ENCODE data around the gene ZNF639.

Gene ZNF639

DNA sequence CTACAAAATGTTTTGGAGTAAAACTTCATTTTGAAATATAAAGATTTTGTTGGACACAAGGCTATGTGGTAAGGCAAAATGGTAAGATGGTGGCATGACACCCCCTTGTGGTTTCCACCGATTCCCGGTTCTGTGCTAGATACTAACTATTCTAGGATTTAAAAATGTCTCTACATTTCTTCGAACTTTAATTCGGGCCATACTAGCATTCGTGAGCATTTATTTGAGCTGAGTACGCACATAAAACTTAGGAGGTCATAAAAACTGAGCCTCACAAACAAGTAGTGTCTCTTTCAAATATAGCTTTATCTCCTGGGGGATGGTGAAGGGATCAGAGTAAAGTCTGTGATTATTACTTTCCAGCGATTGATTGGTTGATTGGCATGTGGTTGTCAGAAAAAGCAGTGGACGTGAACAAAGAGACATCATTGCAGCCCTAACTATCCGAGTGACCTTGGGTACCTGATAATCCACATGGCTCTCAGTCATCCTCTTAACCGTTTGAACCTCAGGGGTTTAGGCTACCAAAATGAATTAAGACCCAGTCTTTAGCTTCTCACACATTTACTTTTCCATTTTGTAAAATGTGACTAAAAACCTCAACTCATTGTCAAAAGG is 1.1 kb upstream of the ZNF639 start:
- DNase-seq = no peak

DNA sequence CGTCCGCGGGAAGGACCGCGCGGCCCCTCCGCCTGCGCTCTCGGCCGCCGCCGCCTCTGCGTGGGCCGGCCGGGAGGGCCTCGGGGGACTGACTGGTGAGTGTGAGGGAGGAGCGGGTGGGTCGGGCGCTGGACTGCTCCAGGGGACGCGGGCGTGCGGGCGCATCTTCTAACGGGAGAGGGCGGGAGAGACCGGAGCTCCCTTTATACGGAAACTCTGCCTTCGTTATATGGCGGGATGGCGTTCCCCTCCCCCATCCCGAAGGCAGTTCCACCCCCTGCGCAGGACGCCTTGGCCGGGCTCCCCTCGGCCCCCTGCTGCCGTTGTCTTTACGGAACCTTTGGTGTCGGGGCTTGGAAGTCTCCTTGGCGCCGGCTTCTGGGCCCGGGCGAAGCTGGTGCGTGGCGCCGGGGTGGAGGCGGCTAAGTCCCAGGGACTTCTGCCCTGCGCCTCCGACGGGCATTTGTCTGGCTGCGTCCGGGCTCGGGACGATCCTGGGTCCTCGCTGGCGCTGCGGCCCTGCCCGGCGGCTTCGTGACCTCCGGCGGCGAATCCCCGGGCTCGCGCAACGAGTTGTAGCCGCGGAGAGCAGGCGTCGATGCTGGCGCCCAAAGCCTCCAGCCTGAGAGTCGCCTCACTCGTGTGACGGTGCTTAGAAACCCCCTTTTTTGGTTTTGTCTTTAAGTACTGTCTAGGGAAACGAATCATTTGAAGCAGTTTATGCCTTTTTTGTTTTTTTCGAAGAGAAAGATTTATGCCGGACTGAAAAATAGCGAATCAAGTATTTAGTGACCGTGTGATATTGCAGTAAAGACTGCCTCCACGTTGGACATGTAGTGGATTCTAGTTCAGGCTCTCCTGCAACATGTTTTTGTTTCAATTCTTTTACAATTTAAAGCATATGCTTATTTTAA is 623 bp downstream of the ZNF639 start:
- DNase-seq = peak; percentile 49

DNA sequence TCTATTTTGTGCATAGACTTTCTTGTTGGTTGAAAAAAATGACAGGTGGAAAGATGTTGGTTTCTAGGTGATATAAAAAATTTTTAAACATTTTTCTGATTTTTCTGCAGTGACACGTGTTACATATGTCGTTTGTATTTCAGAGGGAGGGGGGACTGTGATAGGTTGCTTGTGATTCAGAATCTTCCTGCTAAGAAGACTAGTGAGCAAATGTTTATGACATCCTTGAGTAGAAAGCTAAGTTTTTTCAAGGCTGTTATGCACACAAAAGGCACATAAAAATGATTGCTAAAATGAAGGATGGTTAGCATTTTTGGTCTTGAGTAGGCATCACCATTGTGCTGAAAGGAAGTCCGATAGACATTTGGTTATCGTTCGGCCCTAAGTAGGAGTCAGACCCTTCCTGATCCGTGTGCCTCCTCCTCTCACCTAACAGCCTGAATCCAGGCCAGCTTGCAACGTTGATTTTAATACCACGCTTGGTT is 1.5 kb downstream of the ZNF639 start:
- DNase-seq = no peak

DNA sequence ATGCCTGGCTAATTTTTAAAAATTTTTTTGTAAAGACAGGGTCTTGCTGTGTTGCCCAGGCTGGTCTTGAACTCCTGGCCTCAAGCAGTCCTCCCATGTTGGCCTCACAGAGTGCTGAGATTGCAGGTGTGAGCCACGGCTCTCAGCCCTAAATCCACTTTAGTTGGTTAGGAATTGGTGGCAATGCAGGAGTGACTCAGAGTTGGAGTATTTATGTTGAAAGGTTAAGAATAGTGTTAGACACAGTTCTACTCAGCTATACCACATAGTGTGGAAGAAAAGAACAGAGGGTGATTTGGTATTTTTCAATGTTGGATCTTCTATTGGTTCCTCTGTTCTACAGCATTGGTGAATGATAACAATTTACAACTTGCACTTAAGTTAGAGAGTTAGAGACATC is 7.6 kb downstream of the ZNF639 start:
- no peak for DNase-seq

DNA sequence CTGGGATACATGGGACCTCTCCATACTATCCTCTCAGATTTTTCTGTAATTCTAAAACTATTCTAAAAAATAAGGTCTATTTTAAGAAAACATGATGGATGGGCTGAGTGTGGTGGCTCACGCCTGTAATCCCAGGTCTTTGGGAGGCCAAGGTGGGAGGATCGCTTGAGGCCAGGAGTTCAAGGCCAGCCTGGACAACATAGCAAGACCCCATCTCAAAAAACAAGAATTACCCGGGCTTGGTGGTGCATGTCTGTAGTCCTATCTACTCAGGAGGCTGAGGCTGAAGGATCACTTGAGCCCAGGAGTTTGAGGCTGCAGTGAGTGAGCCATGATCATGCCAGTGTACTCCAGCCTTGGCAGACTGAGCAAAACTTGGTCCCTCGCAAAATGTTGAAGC is 9.4 kb downstream of the ZNF639 start:
- no peak for DNase-seq

DNA sequence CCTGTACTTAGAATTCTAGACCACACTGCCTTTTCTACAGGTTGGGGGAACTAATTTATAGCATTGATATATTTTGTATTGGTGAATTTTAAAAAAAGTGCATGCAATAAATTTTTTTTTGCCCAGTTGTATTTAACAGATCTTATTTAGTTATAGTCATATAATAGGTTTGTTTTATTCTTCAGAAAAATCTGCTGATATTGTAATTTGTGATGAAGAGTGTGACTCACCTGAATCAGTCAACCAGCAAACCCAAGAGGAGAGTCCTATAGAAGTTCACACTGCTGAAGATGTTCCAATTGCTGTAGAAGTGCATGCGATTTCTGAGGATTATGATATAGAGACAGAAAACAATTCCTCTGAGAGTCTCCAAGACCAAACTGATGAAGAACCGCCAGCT is 10.3 kb downstream of the ZNF639 start:
- DNase-seq = no peak

DNA sequence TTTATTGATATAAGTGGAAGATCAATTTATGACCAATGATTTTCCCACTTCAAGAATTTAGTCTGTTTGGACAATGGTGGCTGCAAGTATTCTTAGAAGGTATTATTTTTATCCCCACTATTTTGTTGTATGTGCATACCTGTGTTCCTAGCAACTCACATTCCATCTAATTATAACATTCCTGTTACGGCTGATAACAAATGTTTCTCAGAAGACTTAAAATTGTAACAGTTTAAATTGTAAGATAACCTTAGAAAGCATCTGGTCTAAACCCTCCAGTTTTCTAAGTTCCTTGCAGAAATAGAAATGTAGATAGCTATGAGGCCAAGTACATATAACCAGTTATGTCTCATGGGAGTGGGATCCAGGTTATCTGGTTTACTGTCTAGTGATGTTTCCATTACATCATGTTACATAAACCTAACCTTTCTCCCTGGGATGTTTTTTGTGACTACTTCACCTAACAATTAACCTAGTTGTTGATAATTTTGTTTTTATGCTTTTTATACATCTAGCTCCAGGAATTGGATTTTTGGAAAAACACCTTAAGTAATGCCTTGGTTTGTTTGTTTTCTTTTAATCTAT is 13.6 kb downstream of the ZNF639 start:
- no peak for DNase-seq

DNA sequence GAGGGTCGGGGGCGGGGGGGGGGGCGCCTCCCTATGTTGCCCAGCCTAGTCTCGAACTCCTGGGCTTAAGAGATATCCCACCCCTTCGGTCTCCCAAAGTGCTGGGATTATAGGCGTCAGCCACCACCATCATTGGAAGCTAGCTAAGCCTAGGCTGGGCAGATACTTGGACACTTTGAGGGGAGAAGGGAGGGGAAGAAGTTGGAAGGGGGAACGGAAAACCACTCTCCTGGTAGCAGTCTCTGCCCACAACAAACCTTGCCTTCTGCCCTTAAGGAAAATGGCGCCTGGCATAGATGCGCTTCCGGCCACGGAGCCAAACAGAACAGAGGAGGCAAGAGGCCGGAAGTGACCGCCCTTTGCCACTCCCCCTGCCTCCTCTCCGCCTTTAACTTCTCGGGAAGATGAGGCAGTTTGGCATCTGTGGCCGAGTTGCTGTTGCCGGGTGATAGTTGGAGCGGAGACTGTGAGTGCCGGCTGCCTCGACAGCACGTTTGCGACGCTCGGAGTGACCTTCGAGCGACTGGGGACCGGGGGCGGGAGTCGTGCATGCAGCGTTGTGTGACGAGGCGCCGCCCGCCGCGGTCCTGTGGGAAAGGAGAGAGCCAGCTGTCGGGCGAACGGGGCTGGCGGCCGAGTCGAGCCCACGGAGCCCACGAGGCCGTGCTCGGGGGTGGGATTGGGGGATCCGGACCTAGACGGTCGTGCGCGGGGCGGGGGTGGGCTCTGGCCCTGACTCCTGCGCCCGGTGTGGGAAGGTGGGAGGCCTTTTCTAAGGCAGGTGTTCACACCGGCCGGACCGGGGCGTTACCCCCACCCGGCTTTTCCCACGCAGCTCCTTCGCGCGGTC is 24.7 kb downstream of the ZNF639 start, which contains the start of gene MFN1:
TSS of gene MFN1 (plus strand) at position 365 of the 850 bp plus-strand sequence. CDS start 1,143 bp downstream, outside the sequence.
- peak; percentile 85 for DNase-seq

DNA sequence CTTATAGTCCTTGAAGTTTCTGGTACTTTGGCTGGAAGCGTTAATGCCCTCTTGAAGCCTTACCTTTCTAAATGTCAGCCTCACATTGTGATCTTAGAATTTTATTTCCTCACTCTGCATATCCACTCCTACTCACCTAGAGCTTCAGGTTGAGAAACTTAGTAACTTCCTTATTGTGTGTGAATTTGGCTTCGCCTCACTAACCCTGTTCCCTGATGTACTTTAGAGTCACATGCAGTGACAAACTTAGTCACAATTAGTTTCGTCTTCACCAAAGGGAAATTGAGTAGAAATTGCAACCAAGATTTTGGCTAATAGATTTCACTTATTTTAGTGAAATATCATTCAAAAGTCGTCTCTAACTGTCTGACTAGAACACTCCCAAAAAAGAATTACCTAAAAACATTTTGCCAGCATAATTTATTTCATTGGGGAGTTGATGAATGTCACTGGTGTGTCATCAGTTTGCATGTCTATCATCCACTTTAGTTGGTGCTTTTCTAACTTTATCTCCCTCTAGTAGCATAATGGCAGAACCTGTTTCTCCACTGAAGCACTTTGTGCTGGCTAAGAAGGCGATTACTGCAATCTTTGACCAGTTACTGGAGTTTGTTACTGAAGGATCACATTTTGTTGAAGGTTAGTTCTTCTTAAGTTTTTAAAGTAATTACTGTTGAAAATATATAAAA is 25.6 kb downstream of the ZNF639 start:
- DNase-seq = no peak

DNA sequence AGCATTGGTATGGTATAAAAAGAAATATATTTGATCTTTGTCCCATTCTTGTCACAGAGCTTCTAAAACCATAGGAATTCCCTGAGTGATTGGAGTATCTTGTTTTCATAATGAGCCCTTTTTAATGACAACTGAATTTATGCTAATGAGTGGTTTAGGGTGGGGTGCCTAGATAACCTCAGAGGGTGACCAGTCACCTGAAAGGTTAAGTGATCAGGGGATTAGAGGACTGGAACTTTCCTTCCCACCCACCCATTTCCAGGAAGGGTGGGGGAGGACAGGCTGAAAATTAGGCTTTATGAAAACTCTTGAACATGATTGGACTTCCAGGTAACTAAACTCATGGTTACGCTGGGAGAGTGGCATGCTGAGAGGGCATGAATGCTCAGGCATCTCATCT is 33.2 kb downstream of the ZNF639 start:
- DNase-seq = no peak

DNA sequence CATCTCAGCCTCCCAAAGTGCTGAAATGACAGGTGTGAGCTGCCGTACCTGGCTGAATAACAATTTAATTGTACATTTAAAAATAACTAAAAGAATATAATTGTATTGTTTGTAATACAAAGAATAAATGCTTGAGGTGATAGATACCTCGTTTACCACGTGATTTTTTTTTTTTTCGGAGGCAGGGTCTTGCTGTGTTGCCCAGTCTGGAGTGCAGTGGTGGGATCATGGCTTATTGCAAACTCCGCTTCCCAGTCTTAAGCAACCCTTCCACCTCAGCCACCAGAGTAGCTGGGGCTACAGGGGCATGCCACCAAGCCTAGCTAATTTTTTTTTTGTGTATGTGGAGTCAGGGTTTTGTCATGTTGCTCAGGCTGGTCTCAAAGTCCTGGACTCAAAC is 40.5 kb downstream of the ZNF639 start:
- DNase-seq = no peak

DNA sequence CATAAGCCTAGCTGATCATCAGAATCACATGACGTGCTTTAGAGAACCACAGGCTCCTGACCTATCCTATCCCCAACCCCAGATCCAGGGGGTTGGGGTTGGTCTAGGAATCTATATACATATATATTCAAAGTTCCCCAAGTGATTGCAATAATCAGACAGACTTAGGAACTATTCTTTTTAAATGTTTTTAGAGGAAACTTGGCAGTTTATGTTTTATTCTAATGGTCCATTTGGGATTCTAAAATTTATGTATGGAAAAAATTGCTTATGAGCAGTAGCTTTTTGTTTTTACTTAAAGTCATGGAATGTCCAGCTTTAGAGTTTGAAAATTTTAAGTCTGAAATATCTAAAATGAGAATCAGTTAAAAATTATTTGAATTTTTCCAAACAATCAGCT is 46.8 kb downstream of the ZNF639 start:
- no peak for DNase-seq

DNA sequence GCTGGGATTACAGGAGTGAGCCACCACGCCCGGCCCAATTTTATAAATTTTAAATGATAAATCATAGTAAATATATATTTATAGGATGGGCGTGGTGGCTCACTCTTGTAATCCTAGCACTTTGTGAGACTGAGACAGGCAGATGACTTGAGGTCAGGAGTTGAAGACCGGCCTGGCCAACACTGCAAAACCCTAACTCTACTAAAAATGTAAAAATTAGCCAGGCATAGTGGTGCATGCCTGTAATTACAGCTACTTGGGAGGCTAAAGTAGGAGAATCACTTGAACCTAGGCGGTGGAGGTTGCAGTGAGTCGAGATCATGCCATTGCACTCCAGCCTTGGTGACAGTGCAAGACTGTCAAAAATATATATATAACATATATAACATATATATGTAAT is 51.1 kb downstream of the ZNF639 start:
- no peak for DNase-seq

DNA sequence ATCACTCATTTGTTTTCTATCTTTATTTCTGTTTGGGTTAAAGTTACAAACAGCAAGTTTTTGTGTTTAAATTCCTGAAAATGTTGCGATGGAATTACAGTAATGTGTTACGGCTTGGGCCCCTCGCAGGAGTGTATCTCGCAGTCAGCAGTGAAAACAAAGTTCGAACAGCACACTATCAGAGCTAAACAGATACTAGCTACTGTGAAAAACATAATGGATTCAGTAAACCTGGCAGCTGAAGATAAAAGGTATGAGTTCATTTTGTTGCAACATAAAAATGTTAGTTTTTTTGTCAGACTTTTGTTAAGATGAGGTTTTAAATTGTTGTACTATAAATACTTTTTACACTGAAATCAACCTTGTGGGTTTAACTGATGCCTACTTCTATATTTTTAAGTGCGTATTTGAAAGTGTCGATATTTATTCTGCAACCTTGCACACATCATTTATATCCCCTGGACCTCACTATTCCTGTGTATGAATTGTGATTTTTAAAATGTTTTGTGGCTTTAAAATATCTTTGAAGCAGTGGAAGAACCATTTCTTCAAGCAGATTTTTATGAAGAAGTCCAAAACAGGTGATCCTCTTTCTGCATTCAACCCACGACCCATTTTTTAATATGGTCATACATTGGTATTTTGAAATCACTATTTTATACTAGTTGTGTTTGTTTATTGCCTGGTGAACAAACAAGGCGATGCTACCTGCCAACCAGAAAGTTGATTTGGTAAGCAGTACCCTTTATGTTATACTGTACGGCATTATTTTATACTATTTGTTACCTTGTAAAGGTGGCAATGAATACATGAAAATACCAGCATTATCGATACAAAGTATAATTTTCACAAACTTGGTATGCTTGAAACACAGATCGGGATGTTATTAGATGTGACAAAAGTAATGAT is 52.5 kb downstream of the ZNF639 start:
- DNase-seq = no peak

DNA sequence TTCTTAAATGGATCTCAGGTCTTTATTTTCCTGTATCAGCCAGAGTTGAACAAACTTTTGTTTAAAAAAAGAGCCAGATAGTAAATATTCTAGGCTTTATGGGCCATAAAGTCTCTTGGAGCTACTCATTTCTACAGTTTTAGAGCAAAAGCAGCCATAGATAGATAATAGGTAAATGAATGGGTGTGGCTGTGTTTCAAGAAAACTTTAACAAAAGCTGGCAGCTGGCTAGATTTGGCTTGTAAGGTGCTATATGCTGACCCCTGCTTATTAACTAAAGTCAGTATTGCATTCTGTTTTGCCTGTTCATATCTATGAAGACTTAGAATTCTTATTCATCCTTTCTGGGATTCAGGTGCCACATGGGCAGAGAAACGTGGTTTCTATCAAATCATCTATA is 53.6 kb downstream of the ZNF639 start:
- DNase-seq = no peak
